HepG2 (cell line): Measurements from ENCODE around the gene GUCA1A. TPM values are rescaled to one million over a fixed set of nuclear protein-coding genes. Genes with fewer than 3 reads are reported as not detected.

Experiments
- BATF2 ChIP-seq: sonication (generic); formaldehyde crosslinking; IDR thresholded peaks from 2 replicates; pipeline ENCODE4 v1.8.0; 2022; ENCODE audit warnings: mild to moderate bottlenecking, missing genetic modification reagents, moderate library complexity
- CBX2 ChIP-seq, 2 experiments: fragments of 200-600 bp in 1 of 2; sonication (generic); formaldehyde crosslinking in 1 of 2; IDR thresholded peaks; 2 replicates each; pipeline versions ENCODE4 v1.7.0 to v1.8.1; 2018 to 2022; ENCODE audit warnings: low read depth in 2 of 2, low read length in 1 of 2, mild to moderate bottlenecking in 1 of 2, missing genetic modification reagents in 1 of 2
- CREB1 ChIP-seq, 2 experiments: fragments of 450-650 bp in 1 of 2; IDR thresholded peaks; 2 replicates each; pipeline ENCODE4 v1.6.1; 2016 to 2017; ENCODE audit warnings: control low read depth in 1 of 2, mild to moderate bottlenecking in 1 of 2, missing compliant biosample characterization in 1 of 2, missing genetic modification characterization in 1 of 2
- GABPA ChIP-seq, 2 experiments: IDR thresholded peaks; 2 replicates each; pipeline ENCODE4 v1.6.1; 2011 to 2016; ENCODE audit warnings: low read depth in 2 of 2, low read length in 1 of 2, missing biosample characterization in 1 of 2, missing genetic modification characterization in 1 of 2
- HOXA3 ChIP-seq: sonication (generic); formaldehyde crosslinking; IDR thresholded peaks from 2 replicates; pipeline ENCODE4 v1.5.0; 2020; ENCODE audit warnings: missing genetic modification reagents
- IKZF5 ChIP-seq: IDR thresholded peaks from 2 replicates; pipeline ENCODE4 v1.6.1; 2018; ENCODE audit warnings: missing genetic modification reagents, mild to moderate bottlenecking, missing compliant biosample characterization
- IRX3 ChIP-seq: sonication (generic); formaldehyde crosslinking; IDR thresholded peaks from 2 replicates; pipeline ENCODE4 v1.8.1; 2023; ENCODE audit warnings: mild to moderate bottlenecking, low read depth, missing genetic modification reagents, borderline replicate concordance
- JARID2 ChIP-seq: sonication (generic); formaldehyde crosslinking; IDR thresholded peaks from 2 replicates; pipeline ENCODE4 v1.8.1; 2023; ENCODE audit warnings: missing genetic modification reagents, inconsistent platforms; ENCODE audit not compliant: insufficient replicate concordance
- MXD1 ChIP-seq: sonication (generic); formaldehyde crosslinking; IDR thresholded peaks from 2 replicates; pipeline ENCODE4 v1.4.0; 2020; ENCODE audit warnings: mild to moderate bottlenecking, missing genetic modification reagents
- MYC ChIP-seq: sonication (generic); formaldehyde crosslinking; IDR thresholded peaks from 2 replicates; pipeline ENCODE4 v1.9.0; 2021; ENCODE audit warnings: missing genetic modification reagents, borderline replicate concordance
- PAXIP1 ChIP-seq: sonication (generic); formaldehyde crosslinking; conservative IDR thresholded peaks from 2 replicates; pipeline ENCODE4 v1.4.0; 2020; ENCODE audit warnings: mild to moderate bottlenecking, missing genetic modification reagents, moderate library complexity
- SOX6 ChIP-seq, 2 experiments: fragments of 450-650 bp in 1 of 2; sonication (generic) in 1 of 2; formaldehyde crosslinking in 1 of 2; IDR thresholded peaks; 2 replicates each; pipeline versions ENCODE4 v1.4.0 to v1.6.1; 2017 to 2020; ENCODE audit warnings: antibody characterized with exemption in 1 of 2, mild to moderate bottlenecking in 1 of 2, missing genetic modification reagents in 1 of 2
- TARDBP ChIP-seq: sonication (generic); formaldehyde crosslinking; IDR thresholded peaks from 2 replicates; pipeline ENCODE4 v1.8.0; 2022; ENCODE audit warnings: mild to moderate bottlenecking, missing genetic modification reagents
- TEF ChIP-seq: sonication (generic); formaldehyde crosslinking; IDR thresholded peaks from 2 replicates; pipeline ENCODE4 v1.5.0; 2020; ENCODE audit warnings: missing genetic modification reagents
- TFDP1 ChIP-seq: IDR thresholded peaks from 2 replicates; pipeline ENCODE4 v1.6.1; 2016; ENCODE audit warnings: missing compliant biosample characterization, missing genetic modification reagents, borderline replicate concordance
- ZNF274 ChIP-seq: sonication (generic); formaldehyde crosslinking; IDR thresholded peaks from 2 replicates; pipeline ENCODE4 v1.5.1; 2020; ENCODE audit warnings: mild to moderate bottlenecking, missing genetic modification reagents
- ZNF468 ChIP-seq: sonication (generic); formaldehyde crosslinking; IDR thresholded peaks from 2 replicates; pipeline ENCODE4 v1.8.0; 2022; ENCODE audit warnings: mild to moderate bottlenecking, moderate library complexity, missing genetic modification reagents
- ZNF777 ChIP-seq: sonication (generic); formaldehyde crosslinking; IDR thresholded peaks from 2 replicates; pipeline ENCODE4 v1.4.0; 2020; ENCODE audit warnings: missing genetic modification reagents
- ZSCAN21 ChIP-seq: sonication (generic); formaldehyde crosslinking; IDR thresholded peaks from 2 replicates; pipeline ENCODE4 v1.8.0; 2022; ENCODE audit warnings: mild to moderate bottlenecking, missing genetic modification reagents, moderate library complexity, borderline replicate concordance
- ZSCAN29 ChIP-seq: sonication (generic); formaldehyde crosslinking; conservative IDR thresholded peaks from 2 replicates; pipeline ENCODE4 v1.4.0; 2020; ENCODE audit warnings: mild to moderate bottlenecking, missing genetic modification reagents
- polyA plus RNA-seq, 8 experiments: library from polyadenylated mRNA; depleted of rRNA in 3 of 8; stranded (reverse) in 7 of 8; unstranded in 1 of 8; fragments of >200 nt; fragmentation: Illumina TruSeq in 4 of 8; extraction: Trizol in 4 of 8; gene quantifications; 2 replicates each; pipeline versions ENCODE4 v1.2.1 to v1.2.3, GENCODE V29; 2011 to 2016; ENCODE audit warnings: low read depth in 4 of 8, missing spikeins in 1 of 8, mixed read lengths in 1 of 8; ENCODE audit not compliant: insufficient read depth in 1 of 8
- total RNA-seq, 5 experiments: library from RNA; depleted of rRNA; stranded (reverse); fragments of >200 nt; fragmentation: Illumina TruSeq; extraction: Trizol; gene quantifications; 2 replicates each; pipeline ENCODE4 v1.2.3, GENCODE V29; 2016; ENCODE audit warnings: low read depth in 1 of 5

The GUCA1A gene
- total and polyA plus RNA-seq, 2 of the 13 experiments (the other 11 are each of a cell fraction or from before 2014, with no cell fraction given) = not detected

- TF ChIP-seq TFDP1 (CRISPR knock-in tag) (no peak), ZSCAN29 (CRISPR knock-in tag) (no peak), PAXIP1 (CRISPR knock-in tag) (peak; percentile 16; the same call in 1 of the 2 replicates), TEF (CRISPR knock-in tag) (0 out of 2 replicates have a peak, but pooled peaks have one; percentile 1), ZNF468 (no peak), BATF2 (CRISPR knock-in tag) (no peak), JARID2 (CRISPR knock-in tag) (no peak), GABPA (IDR thresholded peaks at IDR 0.05; ENCODE audit: low read depth, low read length) (no peak), GABPA (CRISPR knock-in tag; IDR thresholded peaks at IDR 0.05; ENCODE audit: low read depth) (no peak), HOXA3 (CRISPR knock-in tag) (no peak; the same call in 1 of the 2 replicates), ZNF274 (CRISPR knock-in tag) (no peak), TARDBP (CRISPR knock-in tag) (0 out of 2 replicates have a peak, but pooled peaks have one; percentile 20), MXD1 (no peak), MYC (peak; percentile 8; the same call in 1 of the 2 replicates), ZNF777 (no peak), CREB1 (IDR thresholded peaks at IDR 0.05) (no peak), CREB1 (CRISPR knock-in tag; IDR thresholded peaks at IDR 0.05) (peak; percentile 63; the same call in 1 of the 2 replicates), ZSCAN21 (CRISPR knock-in tag) (no peak), SOX6 (IDR thresholded peaks at IDR 0.05) (no peak), SOX6 (CRISPR knock-in tag; IDR thresholded peaks at IDR 0.05) (peak; percentile 24; the same call in 1 of the 2 replicates), CBX2 (IDR thresholded peaks at IDR 0.05; ENCODE audit: low read depth, low read length) (no peak), CBX2 (CRISPR knock-in tag; IDR thresholded peaks at IDR 0.05; ENCODE audit: low read depth) (no peak), IRX3 (no peak), IKZF5 (CRISPR knock-in tag) (no peak)
Observed at GRCh38 chr6:42137194-42137753, 35.9 kb upstream of the GUCA1A start (continued).
